BLaER1 (cell line): ENCODE measurements around the gene KCNJ12.

Source experiments
- H3K27ac ChIP-seq: shearing (Covaris generic); formaldehyde crosslinking; 2 replicates; pipeline ENCODE4 v1.8.1; 2022
- H3K27me3 ChIP-seq: shearing (Covaris generic); formaldehyde crosslinking; 2 replicates; pipeline ENCODE4 v1.8.1; 2022
- H3K36me3 ChIP-seq: shearing (Covaris generic); formaldehyde crosslinking; 2 replicates; pipeline ENCODE4 v1.8.1; 2022
- H3K4me1 ChIP-seq: shearing (Covaris generic); formaldehyde crosslinking; 2 replicates; pipeline ENCODE4 v1.8.1; 2022
- H3K4me2 ChIP-seq: shearing (Covaris generic); formaldehyde crosslinking; 2 replicates; pipeline ENCODE4 v1.8.1; 2022
- H3K4me3 ChIP-seq: shearing (Covaris generic); formaldehyde crosslinking; 2 replicates; pipeline ENCODE4 v1.8.1; 2022
- H3K9ac ChIP-seq: shearing (Covaris generic); formaldehyde crosslinking; 2 replicates; pipeline ENCODE4 v1.8.1; 2022
- H3K9me3 ChIP-seq: shearing (Covaris generic); formaldehyde crosslinking; 2 replicates; pipeline ENCODE4 v1.8.1; 2022
- H4K20me1 ChIP-seq: shearing (Covaris generic); formaldehyde crosslinking; 2 replicates; pipeline ENCODE4 v1.8.1; 2022
- Cebpa-rat ChIP-seq: shearing (Covaris generic); IDR thresholded peaks from 2 replicates; pipeline ENCODE4 v1.8.1; 2022

KCNJ12 gene

GRCh38 chr17:21457051-21458026, 81.2 kb downstream of the KCNJ12 start:
- peak overlapping the region; percentile 22; the same call in 1 of the 2 replicates for H3K4me2 ChIP-seq
- no peaks in the 10 kb centered on the region for H3K9me3 ChIP-seq
- H3K9ac ChIP-seq, result no peak overlapping the region
- H3K27me3 ChIP-seq, result peaks cover 8% of the 10 kb centered on the region
- no peak overlapping the region for H3K27ac ChIP-seq
- TF ChIP-seq Cebpa-rat, result no peak
- H3K36me3 ChIP-seq, result no peaks in the 10 kb centered on the region
- H3K4me3 ChIP-seq, result no peak overlapping the region
- no peaks in the 10 kb centered on the region for H4K20me1 ChIP-seq
- H3K4me1 ChIP-seq, result peaks cover 27% of the 10 kb centered on the region

- Histone ChIP-seq H3K36me3 (no peaks in the 10 kb centered on the region), H4K20me1 (no peaks in the 10 kb centered on the region), H3K27me3 (peaks cover 15% of the 10 kb centered on the region), H3K9me3 (no peaks in the 10 kb centered on the region), H3K4me2 (no peak overlapping the region), H3K4me3 (no peak overlapping the region), H3K27ac (no peak overlapping the region), H3K4me1 (peaks cover 25% of the 10 kb centered on the region), H3K9ac (no peak overlapping the region)
- no peak for TF ChIP-seq Cebpa-rat
These were observed 81.9 kb downstream of the KCNJ12 start for GRCh38 chr17:21458054-21458453.

- H3K27me3 ChIP-seq, result peaks cover 30% of the 10 kb centered on the region
- H3K9ac ChIP-seq, result no peak overlapping the region
- no peaks in the 10 kb centered on the region for H3K36me3 ChIP-seq
- H3K4me3 ChIP-seq, result no peak overlapping the region
- no peak overlapping the region for H3K27ac ChIP-seq
- H3K4me2 ChIP-seq, result no peak overlapping the region
- H4K20me1 ChIP-seq, result no peaks in the 10 kb centered on the region
- H3K9me3 ChIP-seq, result no peaks in the 10 kb centered on the region
- H3K4me1 ChIP-seq, result peaks cover 31% of the 10 kb centered on the region
- no peak for TF ChIP-seq Cebpa-rat
These were observed 83.4 kb downstream of the KCNJ12 start for GRCh38 chr17:21459536-21459935.

GRCh38 chr17:21460358-21460757, 84.2 kb downstream of the KCNJ12 start:
- no peak overlapping the region for H3K4me3 ChIP-seq
- H3K9me3 ChIP-seq, result no peaks in the 10 kb centered on the region
- no peak overlapping the region for H3K27ac ChIP-seq
- no peak overlapping the region for H3K4me2 ChIP-seq
- no peaks in the 10 kb centered on the region for H4K20me1 ChIP-seq
- peaks cover 38% of the 10 kb centered on the region for H3K27me3 ChIP-seq
- H3K9ac ChIP-seq, result no peak overlapping the region
- H3K4me1 ChIP-seq, result peaks cover 26% of the 10 kb centered on the region
- TF ChIP-seq Cebpa-rat, result no peak
- H3K36me3 ChIP-seq, result no peaks in the 10 kb centered on the region

GRCh38 chr17:21462237-21462636, 86.1 kb downstream of the KCNJ12 start:
- Histone ChIP-seq H3K27me3 (peaks cover 50% of the 10 kb centered on the region), H3K4me2 (no peak overlapping the region), H3K9me3 (no peaks in the 10 kb centered on the region)

GRCh38 chr17:21463204-21463661, 87.1 kb downstream of the KCNJ12 start:
- no peak overlapping the region for H3K27ac ChIP-seq
- no peak for TF ChIP-seq Cebpa-rat
- H4K20me1 ChIP-seq, result no peaks in the 10 kb centered on the region
- H3K27me3 ChIP-seq, result peaks cover 50% of the 10 kb centered on the region
- H3K9ac ChIP-seq, result no peak overlapping the region
- H3K9me3 ChIP-seq, result no peaks in the 10 kb centered on the region
- H3K4me1 ChIP-seq, result peaks cover 28% of the 10 kb centered on the region
- no peaks in the 10 kb centered on the region for H3K36me3 ChIP-seq
- no peak overlapping the region for H3K4me3 ChIP-seq
- H3K4me2 ChIP-seq, result peak overlapping the region; percentile 64

More at GRCh38 chr17:21462237-21462636, 86.1 kb downstream of the KCNJ12 start:
- TF ChIP-seq Cebpa-rat, result no peak
- Histone ChIP-seq H4K20me1 (no peaks in the 10 kb centered on the region), H3K27ac (no peak overlapping the region), H3K9ac (no peak overlapping the region), H3K4me1 (peaks cover 23% of the 10 kb centered on the region), H3K36me3 (no peaks in the 10 kb centered on the region), H3K4me3 (no peak overlapping the region)

GRCh38 chr17:21463779-21464407, 87.7 kb downstream of the KCNJ12 start:
- H3K27me3 ChIP-seq, result peaks cover 50% of the 10 kb centered on the region
- H3K4me1 ChIP-seq, result peaks cover 29% of the 10 kb centered on the region
- no peaks in the 10 kb centered on the region for H3K36me3 ChIP-seq
- H3K4me3 ChIP-seq, result peak overlapping the region; percentile 27; the same call in 1 of the 2 replicates
- no peaks in the 10 kb centered on the region for H3K9me3 ChIP-seq
- no peak overlapping the region for H3K9ac ChIP-seq
- H3K4me2 ChIP-seq, result peak overlapping the region; percentile 64
- TF ChIP-seq Cebpa-rat, result no peak
- H3K27ac ChIP-seq, result no peak overlapping the region
- no peaks in the 10 kb centered on the region for H4K20me1 ChIP-seq

- no peak for TF ChIP-seq Cebpa-rat
- H3K9ac ChIP-seq, result no peak overlapping the region
- H3K4me2 ChIP-seq, result no peak overlapping the region
These were observed 88.5 kb downstream of the KCNJ12 start for GRCh38 chr17:21464611-21465021.

GRCh38 chr17:21466550-21466949, 90.4 kb downstream of the KCNJ12 start:
- H3K4me1 ChIP-seq, result peaks cover 29% of the 10 kb centered on the region
- no peak overlapping the region for H3K27ac ChIP-seq
- no peak overlapping the region for H3K4me2 ChIP-seq
- H3K9ac ChIP-seq, result no peak overlapping the region
- no peaks in the 10 kb centered on the region for H3K9me3 ChIP-seq
- H4K20me1 ChIP-seq, result no peaks in the 10 kb centered on the region
- TF ChIP-seq Cebpa-rat, result no peak
- H3K4me3 ChIP-seq, result no peak overlapping the region
- H3K27me3 ChIP-seq, result peaks cover 50% of the 10 kb centered on the region
- H3K36me3 ChIP-seq, result no peaks in the 10 kb centered on the region

More at GRCh38 chr17:21464611-21465021, 88.5 kb downstream of the KCNJ12 start:
- H3K27ac ChIP-seq, result no peak overlapping the region
- no peaks in the 10 kb centered on the region for H4K20me1 ChIP-seq
- no peak overlapping the region for H3K4me3 ChIP-seq
- H3K4me1 ChIP-seq, result peaks cover 29% of the 10 kb centered on the region
- no peaks in the 10 kb centered on the region for H3K36me3 ChIP-seq
- H3K9me3 ChIP-seq, result no peaks in the 10 kb centered on the region
- H3K27me3 ChIP-seq, result peaks cover 50% of the 10 kb centered on the region

GRCh38 chr17:21467196-21467595, 91.0 kb downstream of the KCNJ12 start:
- H3K27ac ChIP-seq, result no peak overlapping the region
- H3K4me1 ChIP-seq, result peaks cover 29% of the 10 kb centered on the region
- H3K9me3 ChIP-seq, result no peaks in the 10 kb centered on the region
- peaks cover 44% of the 10 kb centered on the region for H3K27me3 ChIP-seq
- TF ChIP-seq Cebpa-rat, result no peak
- peak overlapping the region; percentile 26; the same call in 1 of the 2 replicates for H3K4me2 ChIP-seq
- H3K9ac ChIP-seq, result no peak overlapping the region
- no peaks in the 10 kb centered on the region for H4K20me1 ChIP-seq
- no peaks in the 10 kb centered on the region for H3K36me3 ChIP-seq
- no peak overlapping the region for H3K4me3 ChIP-seq
